ENCODE measurements around the gene ZC3H7A. TPM values are rescaled to one million over a fixed set of nuclear protein-coding genes. Genes with fewer than 3 reads are reported as not detected.

Gene ZC3H7A
- total RNA-seq, 1 experiment from 2014 or later: 45.9 TPM

DNA sequence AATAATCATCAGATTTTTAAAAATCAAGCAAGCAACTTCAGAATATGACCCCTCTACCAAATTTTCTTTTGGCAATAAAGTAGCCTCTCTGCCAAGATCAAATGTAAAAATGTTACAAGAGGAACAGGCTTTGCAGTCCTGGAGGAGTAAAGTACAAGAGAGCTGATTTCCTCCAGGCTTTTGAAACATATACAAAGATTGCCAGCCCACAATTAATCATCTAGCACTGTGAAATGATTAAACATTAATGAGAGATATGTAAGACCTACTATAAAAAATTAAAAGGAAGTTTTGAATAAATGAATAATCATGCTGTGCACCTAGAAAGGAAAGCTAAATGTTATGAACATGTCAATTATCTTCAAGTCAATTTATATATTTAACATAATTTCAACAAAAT lies 80.7 kb downstream of the ZC3H7A start:
- Mint-ChIP-seq H3K27ac (no peak overlapping the region), H3K9me3 (no peaks in the 10 kb centered on the region), H3K4me3 (no peak overlapping the region), H3K4me1 (peaks cover 9% of the 10 kb centered on the region), H3K27me3 (ENCODE audit: low read depth) (no peaks in the 10 kb centered on the region), H3K36me3 (peaks cover 9% of the 10 kb centered on the region)
- ChIA-PET CTCF (interaction anchor here (2.9 kb wide), 1 partner anchor 184 kb away, joined by 25 read pairs; no protein-coding TSS in a partner anchor), POLR2A (no interaction called here)
- DNase-seq (ENCODE audit: low spot score): no peak
- no peak for TF ChIP-seq OVOL2 (CRISPR knock-in tag; IDR thresholded peaks at IDR 0.05; ENCODE audit: borderline replicate concordance)
- TF ChIP-seq, protein P1, sequence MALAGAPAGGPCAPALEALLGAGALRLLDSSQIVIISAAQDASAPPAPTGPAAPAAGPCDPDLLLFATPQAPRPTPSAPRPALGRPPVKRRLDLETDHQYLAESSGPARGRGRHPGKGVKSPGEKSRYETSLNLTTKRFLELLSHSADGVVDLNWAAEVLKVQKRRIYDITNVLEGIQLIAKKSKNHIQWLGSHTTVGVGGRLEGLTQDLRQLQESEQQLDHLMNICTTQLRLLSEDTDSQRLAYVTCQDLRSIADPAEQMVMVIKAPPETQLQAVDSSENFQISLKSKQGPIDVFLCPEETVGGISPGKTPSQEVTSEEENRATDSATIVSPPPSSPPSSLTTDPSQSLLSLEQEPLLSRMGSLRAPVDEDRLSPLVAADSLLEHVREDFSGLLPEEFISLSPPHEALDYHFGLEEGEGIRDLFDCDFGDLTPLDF (CRISPR knock-in tag; IDR thresholded peaks at IDR 0.05): no peak
- no peak for TF ChIP-seq USF1 (CRISPR knock-in tag; IDR thresholded peaks at IDR 0.05)
- ATAC-seq: no peak

DNA sequence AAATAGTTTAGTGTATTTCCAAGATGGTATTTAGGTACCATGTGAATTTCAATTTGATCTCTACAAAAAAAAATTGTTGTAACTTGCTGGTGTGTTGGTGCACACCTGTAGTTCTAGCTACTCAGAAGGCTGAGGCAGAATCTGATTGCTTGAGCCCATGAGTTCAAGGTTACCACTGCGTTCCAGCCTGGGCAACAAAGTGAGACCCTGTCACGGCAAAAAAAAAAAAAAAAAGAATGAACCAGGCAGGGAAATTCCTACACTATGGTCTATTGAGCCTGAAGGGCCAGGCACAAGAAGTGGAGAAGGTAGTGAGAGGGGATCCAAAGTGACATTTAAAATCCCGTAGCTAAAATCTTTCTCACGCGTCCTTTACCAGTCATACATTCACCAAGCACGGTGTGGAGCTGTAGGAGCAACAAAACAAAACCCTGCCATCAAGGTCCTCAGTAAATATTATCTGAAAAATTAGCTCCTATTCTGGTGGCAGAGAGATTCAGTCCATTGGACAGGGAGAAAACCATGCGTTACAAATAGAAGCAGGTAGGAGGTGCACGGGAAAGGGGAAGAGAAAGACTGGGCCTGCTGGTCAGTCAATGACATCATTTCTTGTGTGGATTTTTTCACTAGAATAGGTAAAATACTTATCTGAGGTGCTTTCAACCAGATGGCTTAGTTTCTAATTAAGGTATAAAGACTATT lies 81.7 kb downstream of the ZC3H7A start:
- no peak overlapping the region for H3K27ac Mint-ChIP-seq
- no peaks in the 10 kb centered on the region for H3K27me3 Mint-ChIP-seq (ENCODE audit: low read depth)
- ATAC-seq: no peak
- H3K4me1 Mint-ChIP-seq: peaks cover 9% of the 10 kb centered on the region
- H3K36me3 Mint-ChIP-seq: peaks cover 6% of the 10 kb centered on the region; the same call in 1 of the 2 replicates
- TF ChIP-seq, protein P2, sequence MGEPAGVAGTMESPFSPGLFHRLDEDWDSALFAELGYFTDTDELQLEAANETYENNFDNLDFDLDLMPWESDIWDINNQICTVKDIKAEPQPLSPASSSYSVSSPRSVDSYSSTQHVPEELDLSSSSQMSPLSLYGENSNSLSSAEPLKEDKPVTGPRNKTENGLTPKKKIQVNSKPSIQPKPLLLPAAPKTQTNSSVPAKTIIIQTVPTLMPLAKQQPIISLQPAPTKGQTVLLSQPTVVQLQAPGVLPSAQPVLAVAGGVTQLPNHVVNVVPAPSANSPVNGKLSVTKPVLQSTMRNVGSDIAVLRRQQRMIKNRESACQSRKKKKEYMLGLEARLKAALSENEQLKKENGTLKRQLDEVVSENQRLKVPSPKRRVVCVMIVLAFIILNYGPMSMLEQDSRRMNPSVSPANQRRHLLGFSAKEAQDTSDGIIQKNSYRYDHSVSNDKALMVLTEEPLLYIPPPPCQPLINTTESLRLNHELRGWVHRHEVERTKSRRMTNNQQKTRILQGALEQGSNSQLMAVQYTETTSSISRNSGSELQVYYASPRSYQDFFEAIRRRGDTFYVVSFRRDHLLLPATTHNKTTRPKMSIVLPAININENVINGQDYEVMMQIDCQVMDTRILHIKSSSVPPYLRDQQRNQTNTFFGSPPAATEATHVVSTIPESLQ (CRISPR knock-in tag; IDR thresholded peaks at IDR 0.05): no peak
- no peak for TF ChIP-seq USF1 (CRISPR knock-in tag; IDR thresholded peaks at IDR 0.05)
- TF ChIP-seq KAT7 (CRISPR knock-in tag; IDR thresholded peaks at IDR 0.05; ENCODE audit: borderline replicate concordance): no peak
- no peak overlapping the region for H3K4me3 Mint-ChIP-seq
- ChIA-PET POLR2A (interaction anchor here (0.7 kb wide), 1 partner anchor 50 kb away, joined by 3 read pairs; no protein-coding TSS in a partner anchor), CTCF (interaction anchor here (0.6 to 2.9 kb wide), 19 partner anchors 10 to 762 kb away, joined by 3 to 53 read pairs (median 5); partner anchors contain the start of genes TXNDC11 and ZC3H7A)
- no peak for DNase-seq (ENCODE audit: low spot score)
- no peaks in the 10 kb centered on the region for H3K9me3 Mint-ChIP-seq

GRCh38 chr16:11712122-11712521 lies 84.9 kb downstream of the ZC3H7A start:
- Mint-ChIP-seq H3K27ac (0 out of 2 replicates have a peak overlapping the region, but pooled peaks have one; percentile 20), H3K36me3 (peaks cover 2% of the 10 kb centered on the region; the same call in 1 of the 2 replicates), H3K9me3 (no peaks in the 10 kb centered on the region), H3K27me3 (ENCODE audit: low read depth) (no peaks in the 10 kb centered on the region), H3K4me3 (no peak overlapping the region), H3K4me1 (no peaks in the 10 kb centered on the region)
- no peak for DNase-seq (ENCODE audit: low spot score)
- CTCF ChIA-PET: interaction anchor here (0.5 to 1.8 kb wide), 2 partner anchors 180 to 292 kb away, joined by 3 to 8 read pairs; no protein-coding TSS in a partner anchor
- no peak for ATAC-seq
- POLR2A ChIA-PET: no interaction called here
- TF ChIP-seq ELF4 (CRISPR knock-in tag; IDR thresholded peaks at IDR 0.05; ENCODE audit: low read depth) (no peak), MAX (CRISPR knock-in tag; IDR thresholded peaks at IDR 0.05) (no peak), ZNF671 (CRISPR knock-in tag; IDR thresholded peaks at IDR 0.05) (no peak), ZNF396 (CRISPR knock-in tag; IDR thresholded peaks at IDR 0.05; ENCODE audit: borderline replicate concordance) (no peak)

DNA sequence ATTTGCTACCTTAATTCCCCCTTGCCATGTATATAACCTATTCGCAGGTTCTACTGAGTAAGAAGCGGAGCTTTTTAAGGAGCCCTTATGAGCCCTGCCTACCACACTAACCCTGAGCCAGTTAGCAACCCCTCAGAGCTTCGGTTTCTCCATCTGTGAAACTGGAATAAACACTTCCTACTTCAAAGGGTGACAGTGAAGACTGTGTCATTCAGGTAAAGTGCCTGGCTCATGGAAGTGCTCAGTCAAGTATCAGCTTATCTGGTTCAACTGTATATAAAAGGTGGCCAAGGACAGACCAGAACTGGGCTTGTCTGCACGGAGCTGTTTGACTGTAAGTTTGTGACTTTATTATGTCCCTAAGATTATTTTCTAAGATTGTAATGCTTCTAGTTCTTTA lies 85.4 kb downstream of the ZC3H7A start:
- POLR2A ChIA-PET: no interaction called here
- peaks cover 2% of the 10 kb centered on the region; the same call in 1 of the 2 replicates for H3K36me3 Mint-ChIP-seq
- no peak for DNase-seq (ENCODE audit: low spot score)
- H3K4me1 Mint-ChIP-seq: no peaks in the 10 kb centered on the region
- TF ChIP-seq CTCF (IDR thresholded peaks at IDR 0.05) (no peak), ATF2 (CRISPR knock-in tag; IDR thresholded peaks at IDR 0.05; ENCODE audit: borderline replicate concordance, low read depth) (no peak), FOXK1 (CRISPR knock-in tag; IDR thresholded peaks at IDR 0.05) (no peak), ZBTB43 (CRISPR knock-in tag; IDR thresholded peaks at IDR 0.05) (no peak), PRRX2 (CRISPR knock-in tag; IDR thresholded peaks at IDR 0.05) (no peak), SP1 (CRISPR knock-in tag; conservative IDR thresholded peaks at IDR 0.05) (no peak), GRHL2 (CRISPR knock-in tag; IDR thresholded peaks at IDR 0.05; ENCODE audit: insufficient replicate concordance, severe bottlenecking) (no peak), JAZF1 (CRISPR knock-in tag; IDR thresholded peaks at IDR 0.05) (no peak)
- H3K27ac Mint-ChIP-seq: peak overlapping the region; percentile 57; the same call in 1 of the 2 replicates
- no peak overlapping the region for H3K4me3 Mint-ChIP-seq
- H3K27me3 Mint-ChIP-seq (ENCODE audit: low read depth): no peaks in the 10 kb centered on the region
- no peaks in the 10 kb centered on the region for H3K9me3 Mint-ChIP-seq
- CTCF ChIA-PET: interaction anchor here (0.5 to 1.8 kb wide), 3 partner anchors 180 to 316 kb away, joined by 3 to 8 read pairs (median 8); no protein-coding TSS in a partner anchor
- ATAC-seq: no peak
